Neural cell (in vitro differentiated cells): ENCODE data around the gene FUBP3. TPM values are rescaled to one million over a fixed set of nuclear protein-coding genes. Genes with fewer than 3 reads are reported as not detected.

Source experiments
- H2AFZ ChIP-seq: fragments of 200-600, 300-800 bp; sonication (generic), shearing (Covaris generic); 2 replicates; pipeline ENCODE4 v1.6.0; 2014; ENCODE audit warnings: low read depth, mild to moderate bottlenecking, antibody characterized with exemption, low read length, moderate library complexity
- H3F3A ChIP-seq: fragments of 200-600 bp; shearing (Covaris generic); 2 replicates; pipeline ENCODE4 v1.6.1; 2016; ENCODE audit warnings: mild to moderate bottlenecking, moderate library complexity, mixed read lengths, antibody characterized with exemption, low read length; ENCODE audit not compliant: insufficient read depth, poor library complexity, severe bottlenecking
- H3K27ac ChIP-seq: fragments of 200-600, 300-800 bp; sonication (generic), shearing (Covaris generic); 2 replicates; pipeline ENCODE4 v1.5.1; 2014; ENCODE audit warnings: mild to moderate bottlenecking, low read length, moderate library complexity
- H3K27me3 ChIP-seq: fragments of 300-800, 200-600 bp; sonication (generic), shearing (Covaris generic); 2 replicates; pipeline ENCODE4 v1.6.0; 2014; ENCODE audit warnings: mild to moderate bottlenecking, low read depth, low read length, moderate library complexity; ENCODE audit not compliant: insufficient read depth
- H3K36me3 ChIP-seq: fragments of 300-800, 200-600 bp; sonication (generic), shearing (Covaris generic); 2 replicates; pipeline ENCODE4 v1.5.1; 2014; ENCODE audit warnings: mild to moderate bottlenecking, antibody characterized with exemption, low read length, moderate library complexity; ENCODE audit not compliant: insufficient read depth
- H3K4me2 ChIP-seq: fragments of 300-800, 200-600 bp; sonication (generic), shearing (Covaris generic); 2 replicates; pipeline ENCODE4 v1.6.0; 2014; ENCODE audit warnings: mild to moderate bottlenecking, low read length
- H3K4me3 ChIP-seq: fragments of 300-800, 200-600 bp; sonication (generic), shearing (Covaris generic); 2 replicates; pipeline ENCODE4 v1.5.1; 2014; ENCODE audit warnings: mild to moderate bottlenecking, low read length, moderate library complexity
- H3K79me2 ChIP-seq: fragments of 200-600 bp; shearing (Covaris generic); replicated peaks from 2 replicates; pipeline ENCODE4 v1.6.0; 2014; ENCODE audit warnings: mild to moderate bottlenecking, low read length, moderate library complexity; ENCODE audit not compliant: insufficient read depth
- H3K9ac ChIP-seq: fragments of 300-800, 200-600 bp; sonication (generic), shearing (Covaris generic); 2 replicates; pipeline ENCODE4 v1.6.1; 2016; ENCODE audit warnings: mild to moderate bottlenecking, low read length, mixed read lengths
- H3K9me2 ChIP-seq: fragments of 200-600 bp; shearing (Covaris generic); 2 replicates; pipeline ENCODE4 v1.6.1; 2016; ENCODE audit warnings: mild to moderate bottlenecking, low read length, mixed read lengths; ENCODE audit not compliant: insufficient read depth
- H3K9me3 ChIP-seq: fragments of 200-600, 300-800 bp; sonication (generic), shearing (Covaris generic); 2 replicates; pipeline ENCODE4 v1.6.1; 2016; ENCODE audit warnings: mild to moderate bottlenecking, mixed run types, low read length, moderate library complexity, mixed read lengths
- H4K20me1 ChIP-seq: fragments of 200-600 bp; shearing (Covaris generic); 2 replicates; pipeline ENCODE4 v1.6.1; 2016; ENCODE audit warnings: mild to moderate bottlenecking, mixed run types; ENCODE audit not compliant: insufficient read depth
- EP300 ChIP-seq: fragments of 450-650 bp; conservative IDR thresholded peaks from 2 replicates; pipeline ENCODE4 v1.6.1; 2014; ENCODE audit warnings: antibody characterized with exemption, mild to moderate bottlenecking, moderate library complexity; ENCODE audit not compliant: poor library complexity, severe bottlenecking
- EZH2 ChIP-seq: fragments of 200-600, 300-800 bp; shearing (Covaris generic), sonication (generic); IDR thresholded peaks from 2 replicates; pipeline ENCODE4 v1.6.1; 2014; ENCODE audit warnings: antibody characterized with exemption, low read length, borderline replicate concordance, mild to moderate bottlenecking; ENCODE audit not compliant: insufficient read depth, poor library complexity, severe bottlenecking
- MXI1 ChIP-seq: fragments of 450-650 bp; conservative IDR thresholded peaks from 2 replicates; pipeline ENCODE4 v1.6.1; 2014; ENCODE audit warnings: antibody characterized with exemption, mild to moderate bottlenecking; ENCODE audit not compliant: poor library complexity, severe bottlenecking
- POLR2AphosphoS5 ChIP-seq: IDR thresholded peaks from 2 replicates; pipeline ENCODE4 v1.6.1; 2012
- RAD21 ChIP-seq: fragments of 450-650 bp; conservative IDR thresholded peaks from 2 replicates; pipeline ENCODE4 v1.6.1; 2014; ENCODE audit warnings: antibody characterized with exemption, mild to moderate bottlenecking, moderate library complexity
- SMC3 ChIP-seq: fragments of 450-650 bp; conservative IDR thresholded peaks from 2 replicates; pipeline ENCODE4 v1.6.1; 2014; ENCODE audit warnings: antibody characterized with exemption, mild to moderate bottlenecking, moderate library complexity; ENCODE audit not compliant: poor library complexity
- TAF1 ChIP-seq: IDR thresholded peaks from 2 replicates; pipeline ENCODE4 v1.6.1; 2012; ENCODE audit warnings: low read depth
- polyA plus RNA-seq: library from polyadenylated mRNA; depleted of rRNA; stranded (reverse); fragments of >200 nt; gene quantifications from 2 replicates; pipeline ENCODE4 v1.2.3, GENCODE V29; 2014
- TF ChIP-seq, protein P1 (sequence below): fragments of 450-650 bp; IDR thresholded peaks from 2 replicates; pipeline ENCODE4 v1.5.1; 2014; ENCODE audit warnings: antibody characterized with exemption, mild to moderate bottlenecking, moderate library complexity; ENCODE audit not compliant: poor library complexity, severe bottlenecking
- TF ChIP-seq, protein P2 (sequence below): IDR thresholded peaks from 2 replicates; pipeline ENCODE4 v1.6.1; 2012; ENCODE audit warnings: borderline replicate concordance

Gene FUBP3
- polyA plus RNA-seq, 1 donor from 2014 or later: 70.5 TPM

DNA sequence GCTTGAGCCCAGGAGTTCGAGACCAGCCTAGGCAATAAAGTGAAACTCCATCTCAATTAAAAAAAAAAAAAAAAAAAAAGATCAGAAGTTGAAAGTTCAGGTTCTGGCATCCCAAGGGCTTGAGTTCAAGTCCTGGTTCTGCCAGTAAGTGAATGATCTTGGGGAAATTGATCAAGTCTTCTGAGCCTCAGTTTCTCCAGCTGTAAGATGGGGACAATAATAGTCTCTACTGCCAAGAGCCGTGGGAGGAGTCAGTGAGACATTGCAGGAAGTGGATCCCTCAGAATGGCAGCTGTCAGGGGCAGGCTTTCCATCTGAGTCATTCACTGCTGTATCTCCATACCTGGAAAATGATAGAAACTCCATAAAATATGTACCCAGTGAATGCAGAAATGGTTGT, 37.8 kb upstream of the FUBP3 start:
- Histone ChIP-seq H3K27me3 (peaks cover 5% of the 10 kb centered on the region), H3K79me2 (no peaks in the 10 kb centered on the region), H3K4me2 (no peak overlapping the region), H3K4me3 (no peak overlapping the region), H3K9ac (no peak overlapping the region), H3F3A (no peaks in the 10 kb centered on the region), H4K20me1 (no peaks in the 10 kb centered on the region), H3K27ac (no peak overlapping the region), H3K9me2 (no peaks in the 10 kb centered on the region), H3K36me3 (no peaks in the 10 kb centered on the region), H2AFZ (no peak overlapping the region), H3K9me3 (no peaks in the 10 kb centered on the region)
- TF ChIP-seq, protein P1, sequence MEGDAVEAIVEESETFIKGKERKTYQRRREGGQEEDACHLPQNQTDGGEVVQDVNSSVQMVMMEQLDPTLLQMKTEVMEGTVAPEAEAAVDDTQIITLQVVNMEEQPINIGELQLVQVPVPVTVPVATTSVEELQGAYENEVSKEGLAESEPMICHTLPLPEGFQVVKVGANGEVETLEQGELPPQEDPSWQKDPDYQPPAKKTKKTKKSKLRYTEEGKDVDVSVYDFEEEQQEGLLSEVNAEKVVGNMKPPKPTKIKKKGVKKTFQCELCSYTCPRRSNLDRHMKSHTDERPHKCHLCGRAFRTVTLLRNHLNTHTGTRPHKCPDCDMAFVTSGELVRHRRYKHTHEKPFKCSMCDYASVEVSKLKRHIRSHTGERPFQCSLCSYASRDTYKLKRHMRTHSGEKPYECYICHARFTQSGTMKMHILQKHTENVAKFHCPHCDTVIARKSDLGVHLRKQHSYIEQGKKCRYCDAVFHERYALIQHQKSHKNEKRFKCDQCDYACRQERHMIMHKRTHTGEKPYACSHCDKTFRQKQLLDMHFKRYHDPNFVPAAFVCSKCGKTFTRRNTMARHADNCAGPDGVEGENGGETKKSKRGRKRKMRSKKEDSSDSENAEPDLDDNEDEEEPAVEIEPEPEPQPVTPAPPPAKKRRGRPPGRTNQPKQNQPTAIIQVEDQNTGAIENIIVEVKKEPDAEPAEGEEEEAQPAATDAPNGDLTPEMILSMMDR: no peak
- TF ChIP-seq EP300 (no peak), RAD21 (no peak), SMC3 (no peak), POLR2AphosphoS5 (no peak), TAF1 (no peak), MXI1 (no peak), EZH2 (no peak)
- TF ChIP-seq, protein P2, sequence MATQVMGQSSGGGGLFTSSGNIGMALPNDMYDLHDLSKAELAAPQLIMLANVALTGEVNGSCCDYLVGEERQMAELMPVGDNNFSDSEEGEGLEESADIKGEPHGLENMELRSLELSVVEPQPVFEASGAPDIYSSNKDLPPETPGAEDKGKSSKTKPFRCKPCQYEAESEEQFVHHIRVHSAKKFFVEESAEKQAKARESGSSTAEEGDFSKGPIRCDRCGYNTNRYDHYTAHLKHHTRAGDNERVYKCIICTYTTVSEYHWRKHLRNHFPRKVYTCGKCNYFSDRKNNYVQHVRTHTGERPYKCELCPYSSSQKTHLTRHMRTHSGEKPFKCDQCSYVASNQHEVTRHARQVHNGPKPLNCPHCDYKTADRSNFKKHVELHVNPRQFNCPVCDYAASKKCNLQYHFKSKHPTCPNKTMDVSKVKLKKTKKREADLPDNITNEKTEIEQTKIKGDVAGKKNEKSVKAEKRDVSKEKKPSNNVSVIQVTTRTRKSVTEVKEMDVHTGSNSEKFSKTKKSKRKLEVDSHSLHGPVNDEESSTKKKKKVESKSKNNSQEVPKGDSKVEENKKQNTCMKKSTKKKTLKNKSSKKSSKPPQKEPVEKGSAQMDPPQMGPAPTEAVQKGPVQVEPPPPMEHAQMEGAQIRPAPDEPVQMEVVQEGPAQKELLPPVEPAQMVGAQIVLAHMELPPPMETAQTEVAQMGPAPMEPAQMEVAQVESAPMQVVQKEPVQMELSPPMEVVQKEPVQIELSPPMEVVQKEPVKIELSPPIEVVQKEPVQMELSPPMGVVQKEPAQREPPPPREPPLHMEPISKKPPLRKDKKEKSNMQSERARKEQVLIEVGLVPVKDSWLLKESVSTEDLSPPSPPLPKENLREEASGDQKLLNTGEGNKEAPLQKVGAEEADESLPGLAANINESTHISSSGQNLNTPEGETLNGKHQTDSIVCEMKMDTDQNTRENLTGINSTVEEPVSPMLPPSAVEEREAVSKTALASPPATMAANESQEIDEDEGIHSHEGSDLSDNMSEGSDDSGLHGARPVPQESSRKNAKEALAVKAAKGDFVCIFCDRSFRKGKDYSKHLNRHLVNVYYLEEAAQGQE: no peak

DNA sequence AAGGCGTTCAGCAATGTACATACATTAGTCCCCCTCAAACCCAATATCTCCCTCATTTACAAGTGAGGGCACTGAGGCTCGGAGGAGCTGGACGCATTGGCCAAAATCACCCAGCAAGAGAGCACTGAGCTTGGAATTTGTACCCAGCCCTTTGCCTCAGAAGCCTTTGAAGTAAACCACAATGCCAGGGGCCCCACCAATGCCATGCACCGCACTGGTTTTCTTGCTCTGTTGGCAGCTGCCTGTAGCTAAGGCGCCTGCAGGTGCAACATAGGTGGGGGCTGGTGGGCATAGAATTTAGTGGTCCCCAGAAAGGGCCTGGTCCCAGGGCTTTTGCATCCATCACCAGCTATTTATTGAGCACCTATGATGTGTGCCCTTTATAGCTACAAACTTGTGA, 37.3 kb upstream of the FUBP3 start:
- Histone ChIP-seq H3K27ac (no peak overlapping the region), H3K4me2 (no peak overlapping the region), H3K9ac (no peak overlapping the region), H3K9me3 (no peaks in the 10 kb centered on the region), H3K27me3 (peaks cover 5% of the 10 kb centered on the region), H3K9me2 (no peaks in the 10 kb centered on the region), H4K20me1 (no peaks in the 10 kb centered on the region), H2AFZ (no peak overlapping the region), H3F3A (no peaks in the 10 kb centered on the region), H3K4me3 (no peak overlapping the region), H3K79me2 (no peaks in the 10 kb centered on the region), H3K36me3 (no peaks in the 10 kb centered on the region)
- no peak for TF ChIP-seq TAF1
- TF ChIP-seq RAD21: no peak
- no peak for TF ChIP-seq EP300
- no peak for TF ChIP-seq POLR2AphosphoS5
- no peak for TF ChIP-seq MXI1
- TF ChIP-seq, protein P2: no peak
- TF ChIP-seq, protein P1: no peak
- TF ChIP-seq EZH2: no peak
- TF ChIP-seq SMC3: no peak
